ENCODE results near the gene GCH1.
"Not testable (repeated sequence)": the region's sequence is repeated elsewhere in the genome, so short reads cannot be mapped to it uniquely, and the experiment has no call there.

The GCH1 gene

DNA sequence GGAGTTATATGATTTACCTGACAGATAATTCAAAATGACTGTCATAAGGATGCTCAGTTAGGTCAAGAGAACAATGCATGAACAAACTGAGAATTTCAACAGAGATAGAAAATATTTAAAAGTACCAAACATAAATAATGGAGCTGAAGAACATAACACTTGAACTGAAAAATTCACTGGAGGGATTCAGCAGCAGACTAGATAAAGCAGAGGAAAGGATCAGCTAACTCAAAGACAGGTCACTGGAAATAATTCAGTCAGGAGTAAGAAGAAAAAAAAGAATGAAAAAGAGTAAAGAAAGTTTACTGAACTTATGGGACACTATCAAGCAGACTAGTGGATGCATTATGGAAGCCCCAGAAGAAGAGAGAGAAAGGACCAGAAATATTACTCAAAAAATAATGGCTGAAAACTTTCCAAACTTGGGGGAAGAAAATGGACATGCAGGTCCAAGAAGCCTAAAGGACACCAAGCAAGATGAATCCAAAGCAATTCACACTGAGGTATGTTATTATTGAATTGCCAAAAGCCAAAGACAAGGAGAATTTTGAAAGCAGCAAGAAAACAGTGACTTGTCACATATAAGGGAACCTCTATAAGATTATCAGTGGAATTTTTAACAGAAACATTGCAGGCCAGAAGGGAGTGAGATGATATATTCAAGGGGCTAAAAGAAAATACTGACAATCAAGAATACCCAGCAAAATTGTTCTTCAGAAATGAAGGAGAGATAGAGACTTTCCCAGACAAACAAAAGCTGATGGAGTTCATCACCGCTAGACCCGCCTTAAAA is 78.7 kb downstream of the GCH1 start:
- no peak for DNase-seq (ENCODE audit: low read depth in 2 of 2)

DNA sequence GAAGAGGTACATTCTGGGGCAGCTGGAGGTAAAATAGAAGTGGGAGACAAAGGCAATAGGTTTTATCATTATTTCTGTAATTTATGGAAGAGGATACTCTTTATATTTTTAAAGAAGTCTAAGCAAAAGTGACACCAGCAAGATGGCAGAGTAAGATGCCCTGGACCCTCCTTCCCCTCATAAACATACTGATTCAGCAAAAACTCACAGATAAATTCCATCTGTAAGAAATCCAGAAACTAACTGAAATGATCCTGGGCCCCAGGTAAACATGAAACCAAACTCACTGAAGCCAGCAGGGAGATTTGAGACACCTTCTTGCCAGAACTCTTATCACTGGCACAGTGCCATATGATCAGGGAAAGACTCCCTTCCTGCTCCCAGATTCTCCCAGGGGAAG is 79.9 kb downstream of the GCH1 start:
- no peak for DNase-seq (ENCODE audit: low read depth in 2 of 2)

DNA sequence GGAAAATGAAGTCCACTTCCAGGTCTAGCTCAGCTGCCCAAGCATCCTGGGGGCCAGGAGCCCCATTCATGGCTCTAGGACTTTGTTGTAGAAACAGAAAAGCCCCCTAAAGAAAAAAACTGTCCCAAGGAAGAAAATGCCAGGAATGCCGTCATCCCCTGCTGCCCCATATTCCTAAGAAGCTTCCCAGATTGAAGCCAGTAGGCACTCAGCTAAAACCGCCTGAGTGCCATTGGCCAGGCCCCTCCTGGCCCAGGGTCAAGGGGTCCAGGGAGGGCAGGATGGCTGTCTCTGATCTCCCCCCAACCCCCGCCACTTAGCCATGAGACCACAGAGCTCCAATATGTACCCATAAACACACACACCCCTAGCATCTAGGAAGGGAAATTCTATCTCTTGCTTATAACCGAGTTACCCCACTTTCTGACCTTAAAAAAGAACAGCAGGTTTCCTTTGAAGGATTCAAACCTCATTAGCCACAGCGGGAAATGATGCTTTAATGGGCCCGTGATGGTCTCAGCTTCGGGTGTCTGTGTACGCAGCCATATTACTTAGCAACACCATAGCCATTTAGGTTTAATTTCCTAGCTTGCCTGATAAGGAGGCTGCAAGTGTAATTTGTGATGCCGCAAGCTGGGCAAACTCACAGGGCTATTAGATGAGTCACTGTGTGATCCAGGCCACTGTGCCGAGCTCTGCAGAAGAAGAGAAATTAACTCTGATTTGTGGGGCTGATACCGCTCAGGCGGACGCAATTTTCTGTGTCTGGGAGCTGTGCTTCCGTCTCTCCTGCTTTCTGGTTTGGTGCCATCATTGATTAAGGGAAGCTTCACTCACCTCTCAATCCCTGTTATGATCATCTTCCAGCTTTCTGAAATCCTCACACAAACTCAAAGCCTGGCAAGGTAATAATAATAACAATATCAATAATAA is 84.2 kb downstream of the GCH1 start:
- DNase-seq (ENCODE audit: low read depth in 2 of 2): no peak

DNA sequence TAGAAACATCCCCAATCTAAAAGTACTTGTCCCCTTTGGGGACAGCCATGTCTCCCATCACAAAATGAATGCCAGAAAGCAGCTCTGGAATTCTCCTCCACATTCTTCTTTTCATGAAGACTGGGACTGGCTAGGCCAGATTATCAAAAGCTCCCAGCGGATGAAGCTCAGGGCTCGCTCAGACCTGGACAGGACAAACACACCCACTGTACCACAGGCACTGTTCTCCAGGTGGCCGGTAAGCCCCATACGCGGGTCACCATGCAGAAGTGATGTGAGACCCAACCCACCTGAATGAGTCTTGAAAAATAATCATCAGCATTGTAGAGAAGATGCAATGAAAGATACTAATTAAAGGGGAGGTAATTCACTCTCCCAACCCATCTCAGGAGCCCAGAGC is 85.1 kb downstream of the GCH1 start:
- DNase-seq (ENCODE audit: low read depth in 2 of 2): no peak

DNA sequence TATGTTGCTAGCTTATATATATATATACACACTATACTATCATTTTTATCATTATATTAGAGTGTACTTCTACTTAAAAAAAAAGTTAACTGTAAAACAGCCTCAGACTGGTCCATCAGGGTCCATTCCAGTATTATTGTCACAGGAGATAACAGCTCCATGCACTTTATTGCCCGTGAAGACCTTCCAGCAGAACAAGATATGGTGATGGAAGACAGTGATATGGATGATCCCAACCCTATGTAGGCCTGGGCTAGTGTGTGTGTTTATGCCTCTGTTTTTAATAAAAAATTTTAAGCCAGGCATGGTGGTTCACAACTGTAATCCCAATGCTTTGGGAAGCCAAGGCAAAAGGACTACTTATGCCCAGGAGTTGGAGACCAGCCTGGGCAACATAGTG is 86.2 kb downstream of the GCH1 start:
- DNase-seq (ENCODE audit: low read depth in 2 of 2): no peak

DNA sequence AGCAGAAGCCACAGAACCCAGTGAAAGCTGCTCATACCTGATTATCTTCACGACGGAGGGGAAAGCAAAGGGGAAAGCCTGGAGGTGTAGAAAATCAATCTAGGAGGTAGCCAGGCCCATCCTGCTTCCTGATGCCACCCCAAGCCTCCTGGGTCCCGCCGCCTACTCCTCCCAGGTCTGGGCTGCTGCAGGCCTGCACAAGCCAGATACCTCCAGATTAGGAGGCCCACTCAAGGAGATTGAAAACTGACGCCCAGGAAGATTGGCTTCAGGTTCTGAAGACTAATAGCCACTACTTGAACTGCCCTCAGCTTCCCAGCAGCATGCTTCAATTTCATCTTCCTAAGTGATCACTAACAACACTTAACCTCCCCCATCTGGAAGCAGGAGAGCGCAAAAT is 87.1 kb downstream of the GCH1 start:
- DNase-seq (ENCODE audit: low read depth in 2 of 2): no peak

DNA sequence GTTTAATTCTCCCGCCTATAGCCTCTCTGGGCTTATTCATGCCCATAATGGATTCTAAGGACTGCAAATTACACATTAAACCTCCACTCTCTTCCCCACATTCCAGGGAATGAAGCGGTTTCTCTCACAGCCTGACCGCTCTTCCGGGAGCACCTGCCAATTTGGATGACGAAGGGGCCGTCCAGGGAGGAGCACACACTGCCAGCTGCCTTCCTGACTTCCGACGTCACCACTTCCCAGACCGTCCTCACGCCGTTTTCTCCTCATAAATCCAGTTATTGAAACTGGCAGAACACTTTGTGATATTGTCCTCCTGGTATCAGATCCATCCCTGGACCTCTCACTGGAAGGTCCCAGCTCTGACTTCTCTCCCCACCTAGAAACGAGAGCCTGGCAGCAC is 87.6 kb downstream of the GCH1 start:
- DNase-seq (ENCODE audit: low read depth in 2 of 2): no peak

DNA sequence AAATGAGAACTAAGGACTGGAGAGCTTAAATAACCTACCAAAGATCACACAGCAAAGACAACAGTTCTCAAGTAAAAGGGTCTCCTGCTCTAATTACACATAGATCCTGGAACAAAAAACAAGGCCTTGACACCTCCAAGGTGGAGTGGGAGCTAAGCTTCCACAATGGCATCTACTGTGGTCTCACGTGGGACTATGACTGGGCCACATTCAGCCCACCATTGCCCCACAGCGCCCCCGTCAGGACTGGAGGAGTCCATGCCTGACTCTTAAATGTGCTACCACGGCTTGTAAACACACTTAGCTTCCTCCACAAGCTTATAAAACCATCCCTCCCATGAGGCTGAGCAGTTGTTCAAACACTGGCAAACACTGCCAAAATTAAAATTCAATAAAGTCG is 88.5 kb downstream of the GCH1 start:
- no peak for DNase-seq (ENCODE audit: low read depth in 2 of 2)

DNA sequence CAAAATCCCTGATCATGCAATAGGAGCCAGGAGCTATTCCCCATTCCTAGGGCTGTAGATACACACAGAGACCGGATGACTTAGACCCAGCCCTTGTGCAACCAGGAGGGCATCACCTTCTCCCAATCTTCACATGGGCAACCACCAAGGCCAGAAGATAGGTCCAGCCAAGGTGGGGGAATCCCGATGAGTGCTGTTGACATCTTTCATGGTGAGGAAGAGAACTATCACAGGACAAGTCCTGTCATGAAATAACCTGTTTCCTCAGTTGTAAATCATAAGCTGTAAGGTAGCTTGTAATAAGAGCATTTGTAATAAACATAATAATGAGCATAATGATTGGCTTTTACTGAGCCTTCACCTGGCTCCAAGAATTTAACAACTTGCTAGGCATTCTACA is 89.5 kb downstream of the GCH1 start:
- DNase-seq (ENCODE audit: low read depth in 2 of 2): no peak

DNA sequence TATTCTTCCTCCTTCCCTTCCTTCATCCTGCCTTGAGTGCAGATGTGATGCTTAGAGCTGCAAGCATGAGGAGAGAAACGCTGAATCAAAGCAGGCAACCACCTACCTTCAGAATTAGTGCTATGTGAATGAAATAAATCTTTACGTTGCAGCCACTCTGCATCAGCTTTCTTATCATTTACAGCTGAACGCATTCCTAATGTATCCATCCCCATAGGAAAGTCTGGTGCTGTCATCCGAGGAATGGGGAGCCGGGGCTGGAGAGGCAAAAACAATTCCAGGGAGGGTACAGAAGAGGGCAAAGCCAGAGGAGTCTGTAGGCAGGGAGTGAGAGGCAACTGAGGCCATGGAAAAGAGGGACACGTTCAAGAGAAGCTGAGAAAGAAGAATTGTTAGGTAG is 90.0 kb downstream of the GCH1 start:
- DNase-seq (ENCODE audit: low read depth in 2 of 2): no peak

DNA sequence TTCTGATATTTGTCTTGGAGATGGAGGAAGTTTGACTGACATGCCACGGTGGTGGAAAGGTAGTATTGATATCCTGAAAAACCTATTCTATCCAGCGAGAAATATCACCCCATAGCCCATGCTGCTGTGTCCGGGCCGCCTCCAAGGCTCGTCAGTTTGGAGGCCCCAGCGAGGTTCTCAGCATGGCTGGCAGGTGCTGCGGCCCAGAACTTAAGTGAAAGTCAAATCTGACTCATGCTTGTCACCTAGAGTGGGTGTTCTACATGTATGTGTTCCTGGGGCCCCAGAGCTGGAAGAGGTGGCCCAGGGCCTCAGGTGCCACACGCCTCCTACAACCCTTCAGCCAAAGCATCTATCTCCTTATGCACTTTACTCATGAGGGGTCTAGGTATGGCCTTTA is 92.9 kb downstream of the GCH1 start:
- DNase-seq (ENCODE audit: low read depth in 2 of 2): no peak

DNA sequence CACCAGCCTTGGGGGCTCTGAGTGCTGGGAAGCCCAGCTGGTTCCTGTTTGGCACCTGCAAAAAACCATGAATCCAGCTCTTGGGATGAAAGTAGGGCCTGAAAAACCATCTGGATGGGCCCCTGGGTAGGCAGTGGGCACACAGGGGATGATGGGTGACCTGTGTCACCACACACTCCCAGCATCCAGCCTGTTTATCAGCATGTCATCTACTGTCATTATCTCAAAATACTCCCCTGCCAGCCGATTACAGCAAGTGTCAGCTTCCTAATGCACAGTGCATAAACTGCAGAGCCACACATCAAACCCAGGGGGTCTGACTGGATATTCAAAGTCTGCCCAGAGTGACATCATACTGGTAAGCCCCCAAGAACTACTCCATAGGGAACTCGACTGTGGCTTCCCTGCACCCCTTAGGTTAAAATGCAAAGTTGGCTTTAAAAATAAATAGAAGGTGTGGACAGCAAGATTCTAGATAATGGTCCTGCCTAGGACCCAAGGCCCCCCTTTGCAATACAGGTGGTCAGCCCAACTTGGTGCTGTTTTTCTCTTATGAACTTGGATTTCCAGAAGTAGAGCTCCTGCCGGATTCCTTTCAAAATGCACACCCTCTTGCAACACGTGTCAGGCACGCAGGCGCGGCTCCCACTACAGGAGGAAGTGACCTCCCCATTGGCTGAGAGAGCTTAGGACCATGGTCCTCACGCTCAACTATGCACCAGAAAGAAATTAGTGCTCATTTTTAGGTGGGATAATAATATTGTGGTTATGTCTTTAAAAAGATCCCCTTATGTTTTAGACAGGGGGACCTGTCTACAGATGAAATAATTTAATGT is 94.1 kb downstream of the GCH1 start:
- DNase-seq (ENCODE audit: low read depth in 2 of 2): no peak

DNA sequence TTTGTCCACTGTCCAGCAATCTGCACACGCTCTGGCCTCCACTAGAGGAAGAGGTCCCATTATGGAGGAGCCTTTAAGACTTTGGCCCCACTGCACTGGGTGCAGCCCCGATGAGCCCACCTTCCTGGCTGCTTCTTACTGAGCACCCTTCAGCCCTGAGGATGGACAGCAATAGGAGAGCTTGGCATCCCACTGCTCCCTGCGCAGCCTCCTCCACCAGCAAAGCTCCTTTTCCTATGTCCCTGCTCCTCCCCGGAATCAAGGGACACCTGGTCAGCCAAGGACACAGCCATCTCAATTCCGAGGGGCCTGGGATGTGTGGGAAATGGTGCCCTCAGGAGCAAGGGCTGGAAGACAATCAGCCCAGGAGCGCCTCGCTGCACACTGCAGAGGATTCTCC is 94.7 kb downstream of the GCH1 start:
- DNase-seq (ENCODE audit: low read depth in 2 of 2): no peak

DNA sequence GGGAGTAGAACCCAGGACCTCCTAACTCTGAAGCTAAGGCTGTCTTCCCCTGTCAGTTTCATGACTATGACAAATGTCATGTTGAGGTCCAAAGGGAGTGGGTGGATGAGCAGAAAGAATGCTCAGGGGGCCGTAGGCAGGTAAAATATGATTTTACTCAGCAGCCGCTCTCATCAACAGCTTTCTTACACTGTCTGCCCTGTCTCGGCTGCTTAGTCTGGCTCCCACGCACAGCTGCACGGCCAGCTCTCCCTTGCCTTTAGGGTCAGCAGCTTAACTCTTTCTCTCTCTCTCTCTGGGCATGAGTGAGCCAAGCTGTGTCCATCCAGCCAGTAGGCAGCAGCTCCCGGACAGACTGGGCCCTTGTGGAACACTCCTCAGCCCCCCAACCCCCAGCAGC is 95.2 kb downstream of the GCH1 start:
- DNase-seq (ENCODE audit: low read depth in 2 of 2): no peak

DNA sequence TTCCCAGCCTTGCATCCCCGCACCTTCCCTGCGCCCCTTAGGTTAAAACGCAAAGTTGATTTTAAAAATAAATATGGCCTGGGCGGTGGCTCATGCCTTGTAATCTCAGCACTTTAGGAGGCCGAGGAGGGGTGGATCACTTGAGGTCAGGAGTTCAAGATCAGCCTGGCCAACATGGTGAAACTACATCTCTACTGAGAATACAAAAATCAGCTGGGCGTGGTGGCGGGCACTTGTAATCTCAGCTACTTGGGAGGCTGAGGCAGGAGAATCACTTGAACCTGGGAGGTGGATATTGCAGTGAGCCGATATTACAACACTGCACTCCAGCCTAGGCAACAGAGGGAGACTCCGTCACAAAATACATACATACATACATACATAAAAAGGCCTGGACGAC is 96.0 kb downstream of the GCH1 start:
- no peak for DNase-seq (ENCODE audit: low read depth in 2 of 2)

DNA sequence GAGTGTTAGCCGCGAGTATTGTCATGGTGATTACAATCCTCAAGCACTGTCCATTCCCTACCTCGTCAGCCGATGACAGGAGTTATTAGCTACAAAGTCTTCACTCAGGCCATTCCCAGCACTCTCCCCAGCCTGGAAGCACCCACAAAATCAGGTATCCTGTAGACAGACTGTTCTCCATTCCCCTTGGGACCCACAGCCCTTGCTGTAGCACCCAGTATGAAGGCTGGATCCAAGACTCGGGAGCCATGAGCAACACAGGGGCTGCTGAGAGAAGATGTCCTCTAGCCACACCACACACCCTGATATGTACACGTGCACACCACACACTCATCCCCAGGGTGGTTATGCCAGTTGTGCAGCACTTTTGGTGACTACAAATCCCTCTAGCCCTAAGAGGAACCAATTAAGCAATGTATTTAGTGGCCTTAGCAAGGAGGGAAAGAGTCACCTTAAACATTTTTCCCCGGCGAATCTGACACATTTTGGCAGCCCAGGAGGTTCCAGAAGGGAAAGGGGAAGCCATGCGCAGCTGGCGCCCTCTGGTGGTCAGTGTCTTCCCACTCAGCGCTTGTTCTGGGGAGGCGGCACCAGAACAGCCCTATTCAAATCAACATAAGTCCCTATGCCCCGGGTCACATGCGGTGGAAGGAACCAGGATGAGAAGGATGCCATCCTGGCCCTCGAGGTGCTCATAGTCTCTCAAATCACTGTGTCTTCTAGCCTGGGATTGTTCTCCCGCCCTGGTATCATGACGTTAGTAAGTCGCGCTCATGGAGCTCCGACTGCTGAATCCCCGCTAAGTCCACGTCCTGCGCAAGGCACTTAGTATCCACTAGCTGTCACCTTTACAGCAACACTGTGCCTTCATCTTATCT is 96.9 kb downstream of the GCH1 start:
- DNase-seq (ENCODE audit: low read depth in 2 of 2): peak; percentile 66 to 72

DNA sequence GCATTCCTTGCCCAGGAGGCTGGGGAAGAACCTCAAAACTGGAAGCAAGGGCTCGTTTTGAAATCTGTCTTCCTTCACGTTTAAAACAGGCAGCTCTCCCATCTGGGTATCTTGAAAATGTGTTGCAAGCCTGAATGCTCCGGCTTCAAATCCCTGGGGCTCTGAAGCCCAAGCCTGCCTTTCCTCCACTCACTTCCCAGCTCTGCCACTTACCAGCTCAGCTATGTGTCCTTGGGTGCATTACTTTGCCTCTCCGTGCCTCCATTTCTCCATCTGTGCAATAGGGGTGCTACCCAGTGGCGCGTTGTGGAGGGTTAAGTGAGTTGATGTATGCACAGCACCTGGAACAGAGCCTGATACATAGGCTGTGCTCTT is 97.6 kb downstream of the GCH1 start:
- DNase-seq (ENCODE audit: low read depth in 2 of 2): no peak

DNA sequence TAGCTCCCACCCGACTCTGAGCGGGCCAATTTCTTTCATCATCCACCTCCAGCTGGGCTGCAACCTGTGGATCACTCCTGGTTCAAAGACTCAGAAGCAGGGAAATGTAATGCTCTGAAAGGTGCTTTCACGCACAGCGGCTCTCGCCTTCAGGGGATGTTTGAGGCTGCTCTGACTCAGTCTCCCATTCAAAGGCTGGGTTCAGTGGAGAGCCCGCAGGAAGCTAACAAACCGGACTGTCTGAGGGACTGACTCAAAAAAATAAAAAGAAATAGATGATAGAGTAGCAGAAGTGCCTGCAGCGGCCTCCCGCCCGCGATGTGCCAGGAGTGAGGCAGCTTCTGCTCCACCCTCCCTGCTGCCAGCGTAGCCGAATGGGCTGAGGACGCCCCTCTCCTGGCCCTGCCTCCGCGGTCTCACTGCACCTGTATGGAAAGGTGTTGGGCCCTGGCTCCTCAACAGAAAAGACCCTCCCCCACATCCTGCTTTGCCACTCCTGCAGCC is 98.0 kb downstream of the GCH1 start:
- DNase-seq (ENCODE audit: low read depth in 2 of 2): no peak

DNA sequence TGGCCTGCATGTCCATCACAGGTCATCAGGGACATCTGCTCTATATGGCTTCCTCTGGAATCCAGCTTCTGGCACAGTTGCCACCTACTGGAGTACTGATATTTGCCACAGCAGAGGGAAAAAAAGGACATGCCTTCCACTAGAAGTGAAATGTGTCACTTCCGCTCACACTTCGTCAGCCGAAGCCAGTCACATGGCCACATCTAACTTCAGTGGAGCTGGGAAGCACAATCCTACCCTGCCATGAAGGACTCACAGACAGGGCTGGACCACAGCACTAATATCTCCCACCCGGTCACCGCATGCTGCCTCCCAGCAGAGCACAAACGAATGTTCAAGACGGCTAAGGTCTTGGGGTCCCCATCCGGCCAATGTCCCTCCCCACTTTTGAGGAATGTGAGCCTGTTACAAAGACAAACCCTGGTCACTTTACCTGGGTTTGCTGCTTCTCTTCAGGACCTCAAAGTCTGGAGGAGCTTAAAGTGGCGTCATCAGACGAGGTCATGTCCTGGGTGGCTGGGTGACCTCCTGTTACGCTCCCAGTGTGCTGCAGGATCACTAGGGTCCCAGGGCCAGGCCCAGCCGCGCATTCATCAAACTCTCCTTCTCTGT is 98.6 kb downstream of the GCH1 start:
- DNase-seq (ENCODE audit: low read depth in 2 of 2): no peak

DNA sequence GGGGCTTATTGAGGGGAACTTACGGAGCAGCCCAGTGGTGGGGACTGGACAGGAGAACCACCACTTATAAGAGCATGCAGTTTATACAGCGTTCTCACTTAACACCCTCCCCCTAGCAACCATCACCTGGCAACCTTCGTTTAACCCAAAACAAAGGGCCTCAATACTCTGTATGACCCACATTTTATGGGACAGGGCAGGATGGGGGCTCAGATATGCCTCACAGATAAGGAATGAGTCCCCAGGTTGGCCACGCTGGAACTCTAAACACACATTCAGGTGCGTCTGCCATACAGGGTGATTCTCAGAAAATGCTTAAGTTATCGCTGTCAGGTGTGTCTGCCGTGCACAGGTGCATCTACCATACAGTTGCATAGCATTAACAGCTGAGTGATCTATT is 99.2 kb downstream of the GCH1 start:
- no peak for DNase-seq (ENCODE audit: low read depth in 2 of 2)

DNA sequence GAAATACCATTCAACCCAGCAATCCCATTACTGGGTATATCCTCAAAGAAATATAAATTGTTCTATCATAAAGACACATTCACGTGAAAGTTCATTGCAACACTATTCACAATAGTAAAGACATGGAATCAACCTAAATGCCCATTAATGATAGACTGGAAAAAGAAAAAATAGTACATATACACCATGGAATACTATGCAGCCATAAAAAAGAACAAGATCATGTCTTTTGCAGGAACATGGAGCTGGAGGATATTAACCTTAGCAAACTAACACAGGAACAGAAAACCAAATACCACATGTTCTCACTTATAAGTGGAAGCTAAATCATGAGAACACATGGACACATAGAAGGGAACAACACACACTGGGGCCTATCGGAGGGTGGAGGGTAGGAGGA is 101.1 kb downstream of the GCH1 start:
- not testable (repeated sequence) for DNase-seq (ENCODE audit: low read depth in 2 of 2)

Measured in stimulated activated CD4-positive, alpha-beta T cell treated with anti-CD3 and anti-CD28 coated beads, Interleukin-1b, Interleukin-23, amount 100 ng/mL, for 4 hours (primary cell).